ENCODE data around the gene TMIGD1.

Gene TMIGD1

DNA sequence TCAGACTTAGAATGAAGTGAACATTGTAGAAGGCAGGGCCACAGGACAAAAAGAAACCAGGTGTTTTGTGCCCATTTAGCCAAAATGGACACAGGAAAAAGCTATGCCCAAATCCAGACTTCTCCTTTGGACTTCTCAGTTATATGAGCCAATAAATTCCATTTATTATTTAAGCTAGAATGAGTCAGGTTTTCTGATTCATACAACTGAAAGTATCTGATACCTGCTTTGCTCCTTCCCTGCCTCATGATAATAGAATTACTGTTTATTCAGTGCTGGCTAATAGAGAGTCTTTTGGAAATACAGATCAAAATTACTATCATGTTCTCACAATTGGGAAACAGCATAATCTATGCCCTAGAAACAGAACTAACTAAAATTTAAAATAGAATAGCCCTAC lies 36.1 kb upstream of the TMIGD1 start:
- TF ChIP-seq, protein P1, sequence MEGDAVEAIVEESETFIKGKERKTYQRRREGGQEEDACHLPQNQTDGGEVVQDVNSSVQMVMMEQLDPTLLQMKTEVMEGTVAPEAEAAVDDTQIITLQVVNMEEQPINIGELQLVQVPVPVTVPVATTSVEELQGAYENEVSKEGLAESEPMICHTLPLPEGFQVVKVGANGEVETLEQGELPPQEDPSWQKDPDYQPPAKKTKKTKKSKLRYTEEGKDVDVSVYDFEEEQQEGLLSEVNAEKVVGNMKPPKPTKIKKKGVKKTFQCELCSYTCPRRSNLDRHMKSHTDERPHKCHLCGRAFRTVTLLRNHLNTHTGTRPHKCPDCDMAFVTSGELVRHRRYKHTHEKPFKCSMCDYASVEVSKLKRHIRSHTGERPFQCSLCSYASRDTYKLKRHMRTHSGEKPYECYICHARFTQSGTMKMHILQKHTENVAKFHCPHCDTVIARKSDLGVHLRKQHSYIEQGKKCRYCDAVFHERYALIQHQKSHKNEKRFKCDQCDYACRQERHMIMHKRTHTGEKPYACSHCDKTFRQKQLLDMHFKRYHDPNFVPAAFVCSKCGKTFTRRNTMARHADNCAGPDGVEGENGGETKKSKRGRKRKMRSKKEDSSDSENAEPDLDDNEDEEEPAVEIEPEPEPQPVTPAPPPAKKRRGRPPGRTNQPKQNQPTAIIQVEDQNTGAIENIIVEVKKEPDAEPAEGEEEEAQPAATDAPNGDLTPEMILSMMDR (IDR thresholded peaks at IDR 0.05; ENCODE audit: insufficient read depth, low read depth, low read length, missing control alignments) = no peak
- no peak overlapping the region for H3K4me3 ChIP-seq (ENCODE audit: low read depth, low read length)
- no peak for DNase-seq (ENCODE audit: low read depth)

DNA sequence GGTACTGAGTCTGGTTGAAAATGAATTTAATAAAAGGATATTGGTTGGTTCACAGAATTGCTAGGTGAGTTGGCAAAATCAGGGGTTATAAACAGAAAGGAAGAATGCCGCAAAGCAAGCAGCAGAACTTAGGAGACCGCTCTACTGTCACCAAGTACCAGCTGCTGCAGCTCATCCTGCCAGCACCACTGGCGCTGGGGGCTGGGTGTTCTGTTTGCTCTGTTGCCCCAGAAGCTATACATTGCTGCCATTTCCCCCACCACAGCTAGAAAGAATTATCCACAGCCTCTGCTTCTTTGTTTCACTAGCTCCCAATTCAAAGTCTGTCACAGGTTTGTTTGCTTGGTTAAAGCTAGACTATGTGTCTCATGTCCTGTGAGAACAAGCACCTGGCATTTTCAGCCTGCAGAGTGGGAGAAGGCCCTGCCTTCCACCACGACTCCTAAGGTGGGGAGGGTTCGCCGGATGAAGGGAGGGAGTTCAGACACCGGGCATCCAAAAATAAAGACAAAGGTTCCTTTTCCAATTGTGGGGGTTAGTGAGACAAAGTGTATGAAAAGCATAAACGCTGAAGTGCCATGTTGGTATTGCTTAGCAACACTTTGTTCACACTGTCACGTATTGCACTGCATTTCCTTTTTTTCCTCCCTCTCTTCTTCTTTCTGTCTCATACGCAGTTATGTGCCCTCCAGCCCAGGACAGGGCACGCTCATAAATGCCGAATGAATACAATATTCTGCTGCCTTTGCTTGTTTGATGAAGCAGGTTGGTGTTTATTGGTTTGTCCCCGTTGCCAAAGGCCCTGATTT lies 35.3 kb upstream of the TMIGD1 start:
- TF ChIP-seq, protein P1 (IDR thresholded peaks at IDR 0.05; ENCODE audit: insufficient read depth, low read depth, low read length, missing control alignments) = no peak
- no peak overlapping the region for H3K4me3 ChIP-seq (ENCODE audit: low read depth, low read length)
- no peak for DNase-seq (ENCODE audit: low read depth)

DNA sequence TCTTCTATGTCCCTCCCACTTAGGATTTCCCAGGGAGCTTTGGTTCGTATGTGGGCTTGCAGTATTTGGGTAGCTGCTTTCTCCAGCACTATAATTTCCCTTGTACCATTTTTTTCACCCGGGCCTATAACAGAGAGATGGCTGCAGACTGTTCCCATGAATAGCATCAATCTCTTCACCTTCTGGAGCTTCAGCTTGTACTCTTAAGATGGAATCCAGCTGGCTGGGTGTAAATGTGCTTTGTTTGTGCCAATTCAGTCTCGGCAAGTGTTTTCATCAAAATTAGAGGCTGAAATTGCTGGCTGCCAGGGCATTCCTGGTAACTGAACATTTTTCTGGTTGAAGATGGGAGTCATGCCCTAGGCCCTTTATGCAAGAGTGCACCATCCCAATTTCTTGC lies 32.7 kb upstream of the TMIGD1 start:
- TF ChIP-seq, protein P1 (IDR thresholded peaks at IDR 0.05; ENCODE audit: insufficient read depth, low read depth, low read length, missing control alignments) = no peak
- no peak for DNase-seq (ENCODE audit: low read depth)
- no peak overlapping the region for H3K4me3 ChIP-seq (ENCODE audit: low read depth, low read length)

DNA sequence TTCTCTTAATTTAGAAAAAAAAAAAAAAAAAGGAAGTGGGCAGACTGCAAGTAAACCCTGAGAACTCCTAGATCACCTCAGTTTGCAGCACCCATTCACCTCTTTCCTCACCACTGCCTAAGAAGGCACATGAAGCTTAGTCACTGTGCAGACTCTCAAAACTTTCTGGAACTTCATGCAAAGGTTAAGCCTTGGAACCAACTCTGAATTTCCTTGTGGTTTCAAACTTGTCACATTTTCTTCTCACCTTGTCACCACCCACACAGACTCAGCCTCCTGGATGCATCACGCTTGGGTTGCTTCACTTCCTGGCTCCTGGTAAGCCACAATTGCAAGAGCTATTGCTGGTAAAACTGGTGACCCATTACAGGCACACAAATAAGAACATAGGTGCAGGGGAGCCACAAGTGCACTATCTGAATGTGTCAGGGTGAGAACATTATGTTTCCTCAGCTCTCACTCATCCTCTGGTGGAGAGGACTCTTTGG lies 29.9 kb upstream of the TMIGD1 start:
- DNase-seq (ENCODE audit: low read depth) = peak; percentile 95
- TF ChIP-seq, protein P1 (IDR thresholded peaks at IDR 0.05; ENCODE audit: insufficient read depth, low read depth, low read length, missing control alignments) = no peak
- no peak overlapping the region for H3K4me3 ChIP-seq (ENCODE audit: low read depth, low read length)

DNA sequence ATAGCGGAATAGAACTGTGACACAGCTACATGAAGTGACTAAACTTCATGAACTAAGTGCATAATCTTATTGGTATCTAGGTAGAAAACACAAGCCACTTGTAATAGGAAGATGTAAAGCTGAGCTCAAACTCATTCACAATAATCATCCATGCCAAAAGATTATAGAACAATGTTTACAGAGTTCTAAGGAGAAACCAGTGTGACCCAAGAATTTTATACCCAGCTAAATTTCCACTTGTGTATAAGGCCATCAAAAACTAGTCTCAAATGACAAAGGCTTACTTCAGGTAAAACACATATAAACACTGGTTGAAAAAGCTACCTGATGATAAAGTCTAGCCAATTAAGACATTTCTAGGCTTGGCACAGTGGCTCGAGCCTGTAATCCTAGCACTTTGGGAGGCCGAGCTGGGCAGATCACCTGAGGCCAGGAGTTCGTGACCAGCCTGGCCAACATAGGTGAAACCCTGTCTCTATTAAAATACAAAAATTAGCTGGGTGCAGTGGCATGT lies 28.0 kb upstream of the TMIGD1 start:
- no peak for DNase-seq (ENCODE audit: low read depth)
- TF ChIP-seq, protein P1 (IDR thresholded peaks at IDR 0.05; ENCODE audit: insufficient read depth, low read depth, low read length, missing control alignments) = no peak
- no peak overlapping the region for H3K4me3 ChIP-seq (ENCODE audit: low read depth, low read length)

DNA sequence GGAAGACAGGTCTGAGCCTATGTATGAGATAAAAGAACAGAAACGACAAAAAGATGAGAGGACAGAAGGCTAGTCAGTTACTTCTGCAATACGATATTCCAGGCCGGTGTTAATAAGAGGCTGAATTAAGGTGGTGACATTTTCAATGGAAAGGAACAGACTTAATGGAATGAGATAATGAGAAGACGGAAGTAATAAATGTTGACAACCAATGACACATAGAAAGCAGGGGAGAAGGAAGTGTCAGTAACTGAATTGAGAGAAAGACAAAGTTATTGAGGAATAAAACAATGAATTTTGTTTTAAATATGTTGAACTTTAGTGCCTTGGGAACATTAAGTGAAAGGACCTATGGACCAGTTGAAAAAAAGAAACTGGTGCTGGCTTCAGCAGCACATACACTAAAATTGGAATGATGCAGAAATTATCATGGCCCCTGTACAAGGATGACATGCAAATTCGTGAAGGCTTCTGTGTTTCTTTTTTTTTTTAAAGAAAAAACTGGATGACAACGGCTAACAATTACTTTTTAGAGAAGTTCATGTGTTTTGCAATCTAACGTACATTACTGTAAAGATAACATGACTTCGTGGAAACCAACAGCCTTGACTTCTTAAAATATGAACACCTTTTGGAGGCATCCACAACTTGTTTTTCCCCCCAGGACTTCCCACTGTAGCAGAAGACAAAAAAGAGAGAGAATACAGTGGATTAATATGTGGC lies 26.4 kb upstream of the TMIGD1 start:
- no peak overlapping the region for H3K4me3 ChIP-seq (ENCODE audit: low read depth, low read length)
- TF ChIP-seq, protein P1 (IDR thresholded peaks at IDR 0.05; ENCODE audit: insufficient read depth, low read depth, low read length, missing control alignments) = no peak
- no peak for DNase-seq (ENCODE audit: low read depth)

Data from GM12865 (cell line).